Astrocyte (in vitro differentiated cells and primary cell): ENCODE measurements around the gene STX11. TPM values are rescaled to one million over a fixed set of nuclear protein-coding genes. Genes with fewer than 3 reads are reported as not detected.

Experiments
- DNase-seq: peaks from one replicate; pipeline ENCODE4 v3.0.0-alpha.2; 2010; ENCODE audit warnings: low read depth
- FAIRE-seq: peaks from 2 replicates; lab custom pipeline; 2011; peaks lifted over from hg19 to GRCh38; lab: Jason Lieb, UNC
- H2AFZ ChIP-seq: 2 replicates; pipeline ENCODE4 v1.6.0; 2012; ENCODE audit warnings: low read depth, low read length, inconsistent platforms
- H3K27ac ChIP-seq: 2 replicates; pipeline ENCODE4 v1.5.1; 2011; ENCODE audit warnings: low read depth, low read length, inconsistent platforms
- H3K27me3 ChIP-seq: 2 replicates; pipeline ENCODE4 v1.6.0; 2011; ENCODE audit warnings: low read length, inconsistent platforms; ENCODE audit not compliant: insufficient read depth
- H3K36me3 ChIP-seq: 2 replicates; pipeline ENCODE4 v1.5.1; 2011; ENCODE audit warnings: low read length, inconsistent platforms; ENCODE audit not compliant: insufficient read depth
- H3K4me1 ChIP-seq: 2 replicates; pipeline ENCODE4 v1.5.1; 2011; ENCODE audit warnings: low read length, inconsistent platforms; ENCODE audit not compliant: insufficient read depth
- H3K4me2 ChIP-seq: 2 replicates; pipeline ENCODE4 v1.6.0; 2012; ENCODE audit warnings: low read length, inconsistent platforms
- H3K4me3 ChIP-seq: 2 replicates; pipeline ENCODE4 v1.5.1; 2011; ENCODE audit warnings: low read depth, mild to moderate bottlenecking, low read length, inconsistent platforms; ENCODE audit not compliant: insufficient read depth
- H3K79me2 ChIP-seq: 2 replicates; pipeline ENCODE4 v1.6.0; 2012; ENCODE audit warnings: mild to moderate bottlenecking, low read length, inconsistent platforms; ENCODE audit not compliant: insufficient read depth
- H3K9ac ChIP-seq: 2 replicates; pipeline ENCODE4 v1.6.0; 2012; ENCODE audit warnings: mild to moderate bottlenecking, low read length, inconsistent platforms
- H3K9me3 ChIP-seq: 2 replicates; pipeline ENCODE4 v1.5.1; 2012; ENCODE audit warnings: low read depth, mild to moderate bottlenecking, low read length, inconsistent platforms; ENCODE audit not compliant: insufficient read depth
- H4K20me1 ChIP-seq: 2 replicates; pipeline ENCODE4 v1.6.0; 2012; ENCODE audit warnings: low read length, inconsistent platforms; ENCODE audit not compliant: insufficient read depth
- H3K27ac Mint-ChIP-seq: one replicate; pipeline ENCODE4 v1.8.0; 2021; ENCODE audit warnings: mild to moderate bottlenecking, mixed read lengths; ENCODE audit not compliant: unreplicated experiment
- H3K27me3 Mint-ChIP-seq: one replicate; pipeline ENCODE4 v1.8.0; 2021; ENCODE audit warnings: low read depth, mixed read lengths; ENCODE audit not compliant: unreplicated experiment
- H3K36me3 Mint-ChIP-seq: one replicate; pipeline ENCODE4 v1.8.0; 2021; ENCODE audit warnings: low read depth, mixed read lengths; ENCODE audit not compliant: unreplicated experiment
- H3K4me1 Mint-ChIP-seq: one replicate; pipeline ENCODE4 v1.8.0; 2021; ENCODE audit warnings: low read depth, mixed read lengths; ENCODE audit not compliant: unreplicated experiment
- H3K4me3 Mint-ChIP-seq: one replicate; pipeline ENCODE4 v1.8.0; 2021; ENCODE audit warnings: mild to moderate bottlenecking, moderate library complexity, mixed read lengths; ENCODE audit not compliant: unreplicated experiment
- H3K9me3 Mint-ChIP-seq: one replicate; pipeline ENCODE4 v1.8.0; 2021; ENCODE audit warnings: mild to moderate bottlenecking, mixed read lengths; ENCODE audit not compliant: unreplicated experiment
- CTCF ChIP-seq: IDR thresholded peaks from 2 replicates; pipeline ENCODE4 v1.5.1; 2011; ENCODE audit warnings: low read depth, mild to moderate bottlenecking, inconsistent platforms, low read length, moderate library complexity; ENCODE audit not compliant: insufficient read depth
- EZH2 ChIP-seq: IDR thresholded peaks from 2 replicates; pipeline ENCODE4 v1.6.1; 2012; ENCODE audit warnings: mild to moderate bottlenecking, low read length, inconsistent platforms; ENCODE audit not compliant: insufficient read depth
- total RNA-seq: library from RNA; stranded (reverse); gene quantifications from 2 replicates; pipeline ENCODE4 v1.2.1, GENCODE V29; 2021

STX11 gene
- total RNA-seq, 1 donor from 2014 or later, result 2.0 TPM

- H3K9ac ChIP-seq, result no peak overlapping the region
- no peak for TF ChIP-seq EZH2
- no peak for TF ChIP-seq CTCF
- no peaks in the 10 kb centered on the region for H3K36me3 ChIP-seq
- Mint-ChIP-seq H3K4me1 (peaks cover 1% of the 10 kb centered on the region), H3K36me3 (no peaks in the 10 kb centered on the region), H3K4me3 (no peak overlapping the region), H3K27ac (no peak overlapping the region), H3K9me3 (no peaks in the 10 kb centered on the region), H3K27me3 (peaks cover 29% of the 10 kb centered on the region)
- FAIRE-seq (no peak), DNase-seq (no peak)
- H3K4me1 ChIP-seq, result peaks cover 3% of the 10 kb centered on the region
- no peak overlapping the region for H3K27ac ChIP-seq
- no peaks in the 10 kb centered on the region for H3K27me3 ChIP-seq
- no peak overlapping the region for H3K4me2 ChIP-seq
- H2AFZ ChIP-seq, result no peak overlapping the region
- no peaks in the 10 kb centered on the region for H4K20me1 ChIP-seq
- H3K79me2 ChIP-seq, result no peaks in the 10 kb centered on the region
- no peaks in the 10 kb centered on the region for H3K9me3 ChIP-seq
- no peak overlapping the region for H3K4me3 ChIP-seq
These were observed 5.3 kb upstream of the STX11 start for GRCh38 chr6:144144996-144145395.

GRCh38 chr6:144145541-144145940, 4.8 kb upstream of the STX11 start:
- no peak for TF ChIP-seq CTCF
- no peak for TF ChIP-seq EZH2
- H3K9me3 Mint-ChIP-seq, result no peaks in the 10 kb centered on the region
- H3K4me3 ChIP-seq, result no peak overlapping the region
- H3K27me3 ChIP-seq, result no peaks in the 10 kb centered on the region
- no peak overlapping the region for H3K27ac ChIP-seq
- no peaks in the 10 kb centered on the region for H3K9me3 ChIP-seq
- H3K36me3 Mint-ChIP-seq, result no peaks in the 10 kb centered on the region
- no peak overlapping the region for H2AFZ ChIP-seq
- no peak overlapping the region for H3K4me3 Mint-ChIP-seq
- DNase-seq (no peak), FAIRE-seq (no peak)
- no peaks in the 10 kb centered on the region for H3K79me2 ChIP-seq
- no peaks in the 10 kb centered on the region for H3K36me3 ChIP-seq
- H3K4me1 Mint-ChIP-seq, result peaks cover 1% of the 10 kb centered on the region
- no peak overlapping the region for H3K4me2 ChIP-seq
- H3K9ac ChIP-seq, result no peak overlapping the region
- no peaks in the 10 kb centered on the region for H4K20me1 ChIP-seq
- no peak overlapping the region for H3K27ac Mint-ChIP-seq
- peaks cover 29% of the 10 kb centered on the region for H3K27me3 Mint-ChIP-seq
- H3K4me1 ChIP-seq, result peaks cover 3% of the 10 kb centered on the region

- Histone ChIP-seq H3K27ac (no peak overlapping the region), H3K27me3 (peaks cover 3% of the 10 kb centered on the region), H2AFZ (no peak overlapping the region), H4K20me1 (no peaks in the 10 kb centered on the region), H3K4me3 (no peak overlapping the region), H3K4me1 (peaks cover 10% of the 10 kb centered on the region), H3K9me3 (no peaks in the 10 kb centered on the region), H3K9ac (no peak overlapping the region), H3K79me2 (no peaks in the 10 kb centered on the region), H3K36me3 (no peaks in the 10 kb centered on the region), H3K4me2 (no peak overlapping the region)
- no peak overlapping the region for H3K4me3 Mint-ChIP-seq
- H3K9me3 Mint-ChIP-seq, result no peaks in the 10 kb centered on the region
- no peak for DNase-seq
- peaks cover 44% of the 10 kb centered on the region for H3K27me3 Mint-ChIP-seq
- no peak for TF ChIP-seq CTCF
- no peak for TF ChIP-seq EZH2
- peaks cover 1% of the 10 kb centered on the region for H3K4me1 Mint-ChIP-seq
- FAIRE-seq, result no peak
- no peak overlapping the region for H3K27ac Mint-ChIP-seq
- no peaks in the 10 kb centered on the region for H3K36me3 Mint-ChIP-seq
These were observed 1.4 kb upstream of the STX11 start for GRCh38 chr6:144148886-144149285.
